ENCODE data around the gene CCRL2.

DNA sequence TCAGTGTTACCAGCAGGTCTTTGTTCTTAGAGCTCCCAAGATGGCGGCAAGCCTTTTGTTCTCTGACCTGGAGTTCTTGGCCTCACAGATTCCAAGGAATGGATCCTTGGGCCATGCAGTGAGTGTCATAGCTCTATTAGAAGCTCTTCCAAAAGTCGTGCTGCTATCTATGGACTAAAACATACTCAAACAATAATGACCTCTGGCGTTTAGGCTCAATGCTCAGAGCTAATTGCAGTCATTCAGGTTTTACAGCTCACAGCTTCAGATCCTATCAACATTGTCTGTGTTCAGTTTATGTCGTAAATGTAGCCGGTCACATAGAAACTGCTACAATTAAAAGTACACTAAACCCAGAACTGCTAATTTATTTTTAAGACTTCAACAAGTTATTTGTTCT is 22.2 kb downstream of the CCRL2 start:
- TF ChIP-seq, protein P1, sequence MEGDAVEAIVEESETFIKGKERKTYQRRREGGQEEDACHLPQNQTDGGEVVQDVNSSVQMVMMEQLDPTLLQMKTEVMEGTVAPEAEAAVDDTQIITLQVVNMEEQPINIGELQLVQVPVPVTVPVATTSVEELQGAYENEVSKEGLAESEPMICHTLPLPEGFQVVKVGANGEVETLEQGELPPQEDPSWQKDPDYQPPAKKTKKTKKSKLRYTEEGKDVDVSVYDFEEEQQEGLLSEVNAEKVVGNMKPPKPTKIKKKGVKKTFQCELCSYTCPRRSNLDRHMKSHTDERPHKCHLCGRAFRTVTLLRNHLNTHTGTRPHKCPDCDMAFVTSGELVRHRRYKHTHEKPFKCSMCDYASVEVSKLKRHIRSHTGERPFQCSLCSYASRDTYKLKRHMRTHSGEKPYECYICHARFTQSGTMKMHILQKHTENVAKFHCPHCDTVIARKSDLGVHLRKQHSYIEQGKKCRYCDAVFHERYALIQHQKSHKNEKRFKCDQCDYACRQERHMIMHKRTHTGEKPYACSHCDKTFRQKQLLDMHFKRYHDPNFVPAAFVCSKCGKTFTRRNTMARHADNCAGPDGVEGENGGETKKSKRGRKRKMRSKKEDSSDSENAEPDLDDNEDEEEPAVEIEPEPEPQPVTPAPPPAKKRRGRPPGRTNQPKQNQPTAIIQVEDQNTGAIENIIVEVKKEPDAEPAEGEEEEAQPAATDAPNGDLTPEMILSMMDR (conservative IDR thresholded peaks at IDR 0.05) = no peak
- no peak for TF ChIP-seq ZFX (IDR thresholded peaks at IDR 0.05)

All from C4-2B (cell line).